Mesenteric fat pad (tissue), 1 donor: Measurements from ENCODE around the gene CSTPP1. TPM values are rescaled to one million over a fixed set of nuclear protein-coding genes. Genes with fewer than 3 reads are reported as not detected.

ENCODE experiments used
- DNase-seq: peaks from one replicate; pipeline ENCODE4 v3.0.0-alpha.2; 2020; ENCODE audit warnings: low spot score
- long read RNA-seq: library from polyadenylated mRNA; unstranded; transcript quantifications from one replicate; pipeline ENCODE4 v2.0.0, GENCODE V29; 2020
- total RNA-seq: library from RNA; stranded (reverse); fragmentation: NEBNext Ultra II Directional; extraction: Animal tissue kit (Norgen Biotek cat#: 25700); gene quantifications from one replicate; pipeline ENCODE4 v1.2.1, GENCODE V29; 2021
- donor health status: DM: yes; HTN: yes; CAD: no.

CSTPP1 gene
- 15.3 TPM for total RNA-seq
- long read RNA-seq, transcript C11orf49-207 (8 exons, 1,527 nt): minor isoform, 12 of 100 reads
- long read RNA-seq, transcript C11orf49-204 (8 exons, 1,916 nt): minor isoform, 6 of 100 reads
- long read RNA-seq, transcript C11orf49-205 (3 exons, 825 nt): minor isoform, 8 of 100 reads
- long read RNA-seq, transcript C11orf49-201 (9 exons, 1,645 nt): major isoform, 37 of 100 reads
- long read RNA-seq, partial matches to known transcripts: 6 of 100 reads
- long read RNA-seq, other reads (novel, unspliced or antisense): 22 of 100 reads

- peak; percentile 96 for DNase-seq
These were observed at the start of gene CSTPP1 for GRCh38 chr11:46936138-46937110. Gene CSTPP1 (plus strand): TSS chr11:46936761. CDS start chr11:46936806, 45 bp downstream.

GRCh38 chr11:46888636-46889035 lies 47.9 kb upstream of the CSTPP1 start:
- DNase-seq: no peak

- DNase-seq: no peak
These were observed 47.3 kb upstream of the CSTPP1 start for GRCh38 chr11:46889251-46889650.

- no peak for DNase-seq
These were observed 46.7 kb upstream of the CSTPP1 start for GRCh38 chr11:46889689-46890475.

- DNase-seq: no peak
These were observed 45.9 kb upstream of the CSTPP1 start for GRCh38 chr11:46890665-46891064.

GRCh38 chr11:46892109-46892508 lies 44.5 kb upstream of the CSTPP1 start:
- DNase-seq: no peak

GRCh38 chr11:46892838-46893237 lies 43.7 kb upstream of the CSTPP1 start:
- DNase-seq: no peak

GRCh38 chr11:46894506-46894905 lies 42.1 kb upstream of the CSTPP1 start:
- no peak for DNase-seq

- DNase-seq: no peak
These were observed 41.6 kb upstream of the CSTPP1 start for GRCh38 chr11:46894961-46895360.

- no peak for DNase-seq
These were observed 40.7 kb upstream of the CSTPP1 start for GRCh38 chr11:46895821-46896220.

GRCh38 chr11:46896719-46897406 lies 39.7 kb upstream of the CSTPP1 start:
- no peak for DNase-seq

GRCh38 chr11:46898396-46899095 lies 38.0 kb upstream of the CSTPP1 start:
- DNase-seq: no peak

- no peak for DNase-seq
These were observed 37.0 kb upstream of the CSTPP1 start for GRCh38 chr11:46899501-46900025.

GRCh38 chr11:46900091-46900746 lies 36.3 kb upstream of the CSTPP1 start:
- DNase-seq: no peak

GRCh38 chr11:46901156-46901555 lies 35.4 kb upstream of the CSTPP1 start:
- DNase-seq: no peak

GRCh38 chr11:46902694-46903093 lies 33.9 kb upstream of the CSTPP1 start:
- no peak for DNase-seq

GRCh38 chr11:46903846-46904245 lies 32.7 kb upstream of the CSTPP1 start:
- DNase-seq: no peak

GRCh38 chr11:46905806-46906205 lies 30.8 kb upstream of the CSTPP1 start:
- no peak for DNase-seq

- no peak for DNase-seq
These were observed 29.9 kb upstream of the CSTPP1 start for GRCh38 chr11:46906609-46907041.
